ENCODE measurements around the gene SECISBP2L. TPM values are rescaled to one million over a fixed set of nuclear protein-coding genes. Genes with fewer than 3 reads are reported as not detected.

The SECISBP2L gene
- total and polyA plus RNA-seq, 10 of the 15 experiments (the other 5 are each of a cell fraction or from before 2014, with no cell fraction given) = 1.4 to 24.2 (median 10.4) TPM

GRCh38 chr15:49045751-49046219, 461 bp downstream of the SECISBP2L start:
- RAD21 ChIA-PET (ENCODE audit: unreplicated experiment) = interaction anchor here (1.0 to 2.0 kb wide), 8 partner anchors 8 to 235 kb away, joined by 3 to 6 read pairs (median 4); partner anchors contain the start of genes CEP152 and COPS2
- ATAC-seq (peak; percentile 80), FAIRE-seq (no peak), DNase-seq (ENCODE audit: low read depth, low spot score) (peak; percentile 48)
- under 1% methylated on average over 17 of the region's 17 CpGs for WGBS (ENCODE audit: insufficient coverage, insufficient replicate concordance, low lambda C conversion rate, missing lambda C conversion rate)
- peak overlapping the region; percentile 93 for H3K9ac ChIP-seq (ENCODE audit: control insufficient read depth, insufficient read depth, low read length)
- POLR2A ChIA-PET = interaction anchor here (0.5 to 1.4 kb wide), 3 partner anchors 98 to 231 kb away, joined by 3 to 6 read pairs (median 4); no protein-coding TSS in a partner anchor
- peak overlapping the region; percentile 85 for H2AFZ ChIP-seq (ENCODE audit: control insufficient read depth, low read depth, low read length)
- H3K36me3 ChIP-seq (ENCODE audit: control insufficient read depth in 2 of 2, insufficient read depth in 2 of 2, low read length in 1 of 2) = no peaks in the 10 kb centered on the region
- H4K20me1 ChIP-seq (ENCODE audit: control insufficient read depth, insufficient read depth) = no peaks in the 10 kb centered on the region
- intact Hi-C loops (cut with micrococcal nuclease; ENCODE audit: unreplicated experiment) (loop anchor here (5.0 kb wide), 2 partner anchors 102 to 183 kb away; no protein-coding TSS in a partner anchor), in situ Hi-C loops (cut with MboI) (no loop called here)
- SMC1A ChIA-PET (ENCODE audit: uncharacterized antibody, unreplicated experiment) = interaction anchor here (0.7 to 1.9 kb wide), 6 partner anchors 8 to 184 kb away, joined by 3 to 6 read pairs (median 5); partner anchors contain the start of gene SHC4
- H3K9me3 ChIP-seq (replicated peaks; ENCODE audit: control insufficient read depth, insufficient read depth, low read length) = no peaks in the 10 kb centered on the region; the same call in 2 of the 3 replicates
- TSS peak; percentile 93 for BruUV-seq (replicated peaks)
- H3K27me3 ChIP-seq (replicated peaks in 1 of 2; ENCODE audit: control insufficient read depth in 2 of 2, insufficient read depth in 2 of 2, low read length in 1 of 2) = no peaks in the 10 kb centered on the region
- peak overlapping the region; percentile 91 for H3K4me3 ChIP-seq
- peak overlapping the region; percentile 79 for H3K4me2 ChIP-seq (ENCODE audit: control insufficient read depth, insufficient read depth)
- CTCF ChIA-PET = interaction anchor here (1.1 to 3.8 kb wide), 6 partner anchors 10 to 687 kb away, joined by 5 to 18 read pairs (median 5); no protein-coding TSS in a partner anchor
- peak overlapping the region; percentile 91 for H3K27ac ChIP-seq (ENCODE audit: control insufficient read depth, insufficient read depth)
- H3K4me1 ChIP-seq (ENCODE audit: control insufficient read depth, insufficient read depth, low read length) = peaks cover 7% of the 10 kb centered on the region; the same call in 1 of the 2 replicates
- peaks cover 44% of the 10 kb centered on the region for H3K79me2 ChIP-seq (ENCODE audit: control insufficient read depth, insufficient read depth, low read length)
- TF ChIP-seq TCF3 (IDR thresholded peaks at IDR 0.05; ENCODE audit: borderline replicate concordance, insufficient read depth, low read depth, low read length) (no peak), PAX5 (IDR thresholded peaks at IDR 0.05; ENCODE audit: borderline replicate concordance, low read depth, low read length) (peak; percentile 78), RUNX3 (IDR thresholded peaks at IDR 0.05; ENCODE audit: low read length) (peak; percentile 76), BHLHE40 (IDR thresholded peaks at IDR 0.05; ENCODE audit: borderline replicate concordance in 1 of 2, low read depth in 2 of 2, low read length in 1 of 2) (peak; percentile 92 to 95), POLR2AphosphoS5 (IDR thresholded peaks at IDR 0.05; ENCODE audit: low read length) (no peak), SPI1 (IDR thresholded peaks at IDR 0.05; ENCODE audit: borderline replicate concordance, insufficient read depth, low read depth, low read length) (peak; percentile 12; the same call in 1 of the 2 replicates), SP1 (IDR thresholded peaks at IDR 0.05; ENCODE audit: low read depth, low read length) (no peak), IKZF2 (IDR thresholded peaks at IDR 0.05) (peak in 1 of 2 experiments; percentile 17; a peak in 2 of 4 replicates), CHD4 (IDR thresholded peaks at IDR 0.05) (no peak), MTA2 (IDR thresholded peaks at IDR 0.05; ENCODE audit: low read depth) (peak; percentile 36; the same call in 1 of the 2 replicates), HDAC6 (IDR thresholded peaks at IDR 0.05; ENCODE audit: unreplicated experiment) (no peak)
- TF ChIP-seq, protein P1, sequence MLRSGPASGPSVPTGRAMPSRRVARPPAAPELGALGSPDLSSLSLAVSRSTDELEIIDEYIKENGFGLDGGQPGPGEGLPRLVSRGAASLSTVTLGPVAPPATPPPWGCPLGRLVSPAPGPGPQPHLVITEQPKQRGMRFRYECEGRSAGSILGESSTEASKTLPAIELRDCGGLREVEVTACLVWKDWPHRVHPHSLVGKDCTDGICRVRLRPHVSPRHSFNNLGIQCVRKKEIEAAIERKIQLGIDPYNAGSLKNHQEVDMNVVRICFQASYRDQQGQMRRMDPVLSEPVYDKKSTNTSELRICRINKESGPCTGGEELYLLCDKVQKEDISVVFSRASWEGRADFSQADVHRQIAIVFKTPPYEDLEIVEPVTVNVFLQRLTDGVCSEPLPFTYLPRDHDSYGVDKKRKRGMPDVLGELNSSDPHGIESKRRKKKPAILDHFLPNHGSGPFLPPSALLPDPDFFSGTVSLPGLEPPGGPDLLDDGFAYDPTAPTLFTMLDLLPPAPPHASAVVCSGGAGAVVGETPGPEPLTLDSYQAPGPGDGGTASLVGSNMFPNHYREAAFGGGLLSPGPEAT (IDR thresholded peaks at IDR 0.05; ENCODE audit: low read depth) = peak; percentile 56

Measured in GM12878 (cell line).